Peyer's patch (tissue), 4 donors: ENCODE results near the gene PRTN3. TPM values are rescaled to one million over a fixed set of nuclear protein-coding genes. Genes with fewer than 3 reads are reported as not detected.
A peak's percentile ranks its signal among the peaks of the same experiment; 100 is the strongest.

ENCODE experiments used
- DNase-seq, 3 donors: peaks; one replicate each; pipeline ENCODE4 v3.0.0-alpha.2; 2017 to 2019
- H3K27ac ChIP-seq, 4 donors: fragments of 200-600 bp; sonication (generic); one replicate each; pipeline ENCODE4 v1.5.1; 2016 to 2019
- H3K27me3 ChIP-seq, 2 donors: fragments of 200-600 bp; sonication (generic); one replicate each; pipeline ENCODE4 v1.5.1; 2019
- H3K36me3 ChIP-seq, 3 donors: fragments of 200-600 bp; sonication (generic); one replicate each; pipeline ENCODE4 v1.5.1; 2016 to 2019
- H3K4me1 ChIP-seq, 4 donors: fragments of 200-600 bp; sonication (generic); one replicate each; pipeline ENCODE4 v1.5.1; 2016 to 2019
- H3K4me3 ChIP-seq, 4 donors: fragments of 200-600 bp; sonication (generic); 1 replicate in 3 of 4; 2 replicates in 1 of 4; pipeline ENCODE4 v1.5.1; 2016 to 2019; ENCODE audit warnings: mild to moderate bottlenecking in 1 of 4
- H3K9me3 ChIP-seq, 4 donors: fragments of 200-600 bp; sonication (generic); one replicate each; pipeline ENCODE4 v1.5.1; 2016 to 2019; ENCODE audit warnings: mild to moderate bottlenecking in 1 of 4
- POLR2A ChIP-seq, 2 donors: fragments of 450-650 bp; IDR thresholded peaks; one replicate each; pipeline ENCODE4 v1.5.1; 2017; ENCODE audit warnings: antibody characterized with exemption in 2 of 2, mild to moderate bottlenecking in 2 of 2, moderate library complexity in 2 of 2
- total RNA-seq, 4 donors: library from RNA; depleted of rRNA; stranded (reverse); fragments of >200 nt; gene quantifications; one replicate each; pipeline ENCODE4 v1.1.0, GENCODE V29; 2016
- TF ChIP-seq, protein P1 (sequence below), 6 experiments: fragments of 450-650 bp in 4 of 6; fragments of 200-600 bp in 2 of 6; sonication (generic) in 1 of 6; IDR thresholded peaks; one replicate each; pipeline ENCODE4 v1.5.1; 2017 to 2019; ENCODE audit warnings: antibody characterized with exemption in 6 of 6, mild to moderate bottlenecking in 3 of 6, moderate library complexity in 1 of 6

Gene PRTN3
- total RNA-seq, 4 donors from 2014 or later, result not detected

DNA sequence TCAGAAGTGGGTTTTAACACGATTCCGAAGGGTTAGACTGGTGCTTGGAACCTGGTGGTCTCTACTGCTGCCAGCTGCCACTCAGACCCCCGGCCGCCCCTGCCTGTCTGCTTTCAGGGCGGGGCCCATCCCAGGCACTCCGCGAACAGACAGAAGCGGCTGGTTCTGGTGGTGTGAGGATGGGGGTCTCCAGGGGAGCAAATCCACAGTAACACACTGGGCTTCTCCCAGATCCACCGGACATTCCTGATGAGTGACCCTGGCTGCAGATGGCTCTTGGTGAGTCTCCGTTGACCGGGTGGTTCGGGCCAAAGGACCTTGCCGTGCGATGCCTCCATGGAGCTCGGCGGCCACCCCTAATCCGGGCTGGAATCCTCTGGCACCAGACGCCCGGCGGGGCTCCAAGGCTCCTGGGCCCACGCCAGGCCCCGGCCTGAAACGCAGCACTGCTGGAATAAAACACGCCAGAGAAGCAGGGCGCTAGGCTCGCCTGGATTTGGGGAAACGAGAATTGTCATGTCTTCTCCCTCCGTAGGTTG is 45.7 kb upstream of the PRTN3 start:
- Histone ChIP-seq H3K27me3 (no peaks in the 10 kb centered on the region), H3K4me1 (peaks cover 0 to 35% (median 21%) of the 10 kb centered on the region in 4 donors), H3K27ac (peak overlapping the region in 3 of 4 donors; percentile 6 to 44 (median 7)), H3K9me3 (peaks cover 0 to 3% (median 0%) of the 10 kb centered on the region in 4 donors), H3K4me3 (no peak overlapping the region), H3K36me3 (peaks cover 0 to 12% (median 0%) of the 10 kb centered on the region in 3 donors)
- TF ChIP-seq, protein P1, sequence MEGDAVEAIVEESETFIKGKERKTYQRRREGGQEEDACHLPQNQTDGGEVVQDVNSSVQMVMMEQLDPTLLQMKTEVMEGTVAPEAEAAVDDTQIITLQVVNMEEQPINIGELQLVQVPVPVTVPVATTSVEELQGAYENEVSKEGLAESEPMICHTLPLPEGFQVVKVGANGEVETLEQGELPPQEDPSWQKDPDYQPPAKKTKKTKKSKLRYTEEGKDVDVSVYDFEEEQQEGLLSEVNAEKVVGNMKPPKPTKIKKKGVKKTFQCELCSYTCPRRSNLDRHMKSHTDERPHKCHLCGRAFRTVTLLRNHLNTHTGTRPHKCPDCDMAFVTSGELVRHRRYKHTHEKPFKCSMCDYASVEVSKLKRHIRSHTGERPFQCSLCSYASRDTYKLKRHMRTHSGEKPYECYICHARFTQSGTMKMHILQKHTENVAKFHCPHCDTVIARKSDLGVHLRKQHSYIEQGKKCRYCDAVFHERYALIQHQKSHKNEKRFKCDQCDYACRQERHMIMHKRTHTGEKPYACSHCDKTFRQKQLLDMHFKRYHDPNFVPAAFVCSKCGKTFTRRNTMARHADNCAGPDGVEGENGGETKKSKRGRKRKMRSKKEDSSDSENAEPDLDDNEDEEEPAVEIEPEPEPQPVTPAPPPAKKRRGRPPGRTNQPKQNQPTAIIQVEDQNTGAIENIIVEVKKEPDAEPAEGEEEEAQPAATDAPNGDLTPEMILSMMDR (IDR thresholded peaks at IDR 0.05), result no peak
- no peak for TF ChIP-seq POLR2A (IDR thresholded peaks at IDR 0.05)
- DNase-seq, result peak in 1 of 3 donors; percentile 48

GRCh38 chr19:795691-796581 is 44.9 kb upstream of the PRTN3 start:
- H3K36me3 ChIP-seq, result peaks cover 0 to 12% (median 0%) of the 10 kb centered on the region in 3 donors
- peaks cover 0 to 3% (median 0%) of the 10 kb centered on the region in 4 donors for H3K9me3 ChIP-seq
- H3K27me3 ChIP-seq, result no peaks in the 10 kb centered on the region
- peaks cover 5 to 43% (median 28%) of the 10 kb centered on the region in 4 donors for H3K4me1 ChIP-seq
- TF ChIP-seq, protein P1 (IDR thresholded peaks at IDR 0.05), result no peak
- no peak for TF ChIP-seq POLR2A (IDR thresholded peaks at IDR 0.05)
- H3K27ac ChIP-seq, result peak overlapping the region; percentile 6 to 99 (median 78)
- peak in 1 of 3 donors; percentile 51 for DNase-seq
- peak overlapping the region; percentile 61 to 100 (median 74) for H3K4me3 ChIP-seq

DNA sequence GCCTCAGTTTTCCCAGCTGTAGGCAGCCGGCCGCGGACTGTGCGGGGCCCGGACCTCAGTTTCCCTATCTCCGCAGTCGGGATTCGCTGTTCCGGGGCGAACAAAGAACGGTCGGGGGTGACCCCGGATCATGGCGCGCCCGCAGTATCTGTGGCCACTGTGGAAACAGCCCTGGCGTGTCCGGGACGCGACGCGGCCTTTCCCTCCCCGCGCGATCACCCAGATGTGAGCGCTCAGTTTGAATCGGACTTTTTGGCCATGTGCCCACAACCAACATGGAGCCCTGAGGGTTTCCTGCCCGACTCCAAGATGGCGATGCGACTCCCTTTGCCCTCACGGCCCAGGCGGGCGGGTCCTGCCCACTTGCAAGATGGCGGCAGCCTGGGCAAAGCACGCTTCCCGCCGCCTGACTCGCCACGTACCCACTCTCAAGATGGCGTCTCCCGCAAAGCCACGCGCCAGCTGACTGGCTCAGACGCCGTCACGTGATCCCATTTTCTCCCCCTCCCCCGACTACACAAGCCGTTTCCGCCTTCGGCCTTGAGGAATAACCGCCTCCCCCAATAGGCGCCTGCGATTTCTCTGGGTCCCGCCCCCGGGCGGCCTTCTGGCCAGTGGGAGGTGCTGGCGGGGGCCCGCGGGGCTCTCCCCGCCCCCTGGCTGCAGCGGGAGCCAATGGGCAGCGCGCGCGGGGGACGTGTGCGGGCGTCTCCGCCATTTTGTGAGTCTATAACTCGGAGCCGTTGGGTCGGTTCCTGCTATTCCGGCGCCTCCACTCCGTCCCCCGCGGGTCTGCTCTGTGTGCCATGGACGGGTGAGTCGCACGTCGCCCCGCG is 43.9 kb upstream of the PRTN3 start, which contains the start of gene PTBP1:
Gene PTBP1, plus strand, starts transcription at position 761 of the 836 bp plus-strand sequence. Its CDS starts 46 bp downstream, at position 807.
- Histone ChIP-seq H3K27ac (peak within 1 kb of the TSS; percentile 99 to 100 (median 100)), H3K4me1 (peaks cover 10 to 47% (median 38%) of the 10 kb centered on the region in 4 donors), H3K27me3 (no peaks in the 10 kb centered on the region), H3K9me3 (peaks cover 0 to 3% (median 0%) of the 10 kb centered on the region in 4 donors), H3K4me3 (peak within 1 kb of the TSS; percentile 85 to 100 (median 92)), H3K36me3 (peaks cover 0 to 20% (median 0%) of the 10 kb centered on the region in 3 donors)
- TF ChIP-seq, protein P1 (IDR thresholded peaks at IDR 0.05), result peak in 2 of 6 experiments; percentile 14 to 17
- peak; percentile 55 to 74 for TF ChIP-seq POLR2A (IDR thresholded peaks at IDR 0.05)
- peak; percentile 99 to 100 (median 99) for DNase-seq

DNA sequence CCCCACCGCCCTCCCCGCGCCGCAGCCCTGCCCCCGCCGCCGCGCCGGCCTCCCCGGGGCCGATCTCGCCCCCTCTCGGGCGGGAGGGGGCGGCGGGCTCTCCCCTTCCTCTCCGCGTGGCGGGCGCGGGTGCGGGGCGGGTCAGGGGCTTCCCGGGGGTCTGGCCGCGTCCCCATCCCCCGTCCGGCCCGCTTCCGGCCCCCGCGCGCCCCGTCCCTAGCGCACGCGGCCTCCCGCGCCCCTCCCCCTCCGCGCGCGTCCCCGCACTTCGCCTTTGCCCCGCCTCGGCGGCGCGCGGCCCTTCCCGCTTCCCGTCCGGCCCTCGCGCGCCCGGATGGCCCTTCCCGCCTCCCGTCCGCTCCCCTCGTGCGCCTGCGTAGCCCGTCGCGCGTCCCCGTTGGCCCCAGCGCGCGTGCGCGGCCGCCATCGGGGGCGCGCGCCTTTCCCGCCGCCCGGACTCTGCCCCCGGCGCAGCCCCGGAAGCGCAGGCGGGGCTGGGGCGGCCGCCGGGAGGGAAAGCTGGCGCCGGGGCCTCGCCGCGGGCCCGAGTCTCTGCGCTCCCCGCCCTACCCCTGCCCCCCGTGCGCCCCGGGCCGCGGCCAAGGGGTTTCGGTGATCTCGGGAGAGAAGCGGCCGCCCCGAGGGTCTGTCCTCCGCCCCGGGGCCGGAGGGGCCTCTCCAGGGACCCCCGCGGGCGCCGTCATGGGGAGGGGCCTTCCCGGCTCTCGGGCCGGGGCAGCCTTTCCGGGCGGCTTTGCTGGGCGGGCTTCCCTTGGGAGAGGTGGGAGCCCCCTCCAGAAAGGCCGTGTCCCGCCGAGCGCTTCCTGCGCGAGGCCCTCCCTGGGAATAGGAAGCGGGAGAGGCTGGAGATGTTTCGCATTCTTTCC is 43.0 kb upstream of the PRTN3 start:
- H3K4me3 ChIP-seq, result peak overlapping the region; percentile 85 to 100 (median 92)
- peak overlapping the region; percentile 99 to 100 (median 100) for H3K27ac ChIP-seq
- peak; percentile 73 to 95 (median 95) for DNase-seq
- H3K36me3 ChIP-seq, result peaks cover 0 to 25% (median 0%) of the 10 kb centered on the region in 3 donors
- peaks cover 0 to 3% (median 0%) of the 10 kb centered on the region in 4 donors for H3K9me3 ChIP-seq
- TF ChIP-seq, protein P1 (IDR thresholded peaks at IDR 0.05), result peak in 2 of 6 experiments; percentile 32 to 40
- peak; percentile 60 to 74 for TF ChIP-seq POLR2A (IDR thresholded peaks at IDR 0.05)
- peaks cover 10 to 54% (median 42%) of the 10 kb centered on the region in 4 donors for H3K4me1 ChIP-seq
- H3K27me3 ChIP-seq, result no peaks in the 10 kb centered on the region
